ENCODE results near the gene CYB561D2.

- TF ChIP-seq NFRKB (IDR thresholded peaks at IDR 0.05) (no peak), FOXK2 (IDR thresholded peaks at IDR 0.05) (no peak), CTBP1 (IDR thresholded peaks at IDR 0.05; ENCODE audit: borderline replicate concordance) (no peak), FOXM1 (IDR thresholded peaks at IDR 0.05; ENCODE audit: borderline replicate concordance) (no peak), HDGF (IDR thresholded peaks at IDR 0.05; ENCODE audit: borderline replicate concordance) (no peak), BHLHE40 (IDR thresholded peaks at IDR 0.05; ENCODE audit: borderline replicate concordance) (no peak), ARNT (IDR thresholded peaks at IDR 0.05) (no peak), SP1 (IDR thresholded peaks at IDR 0.05) (no peak)
Measured at GRCh38 chr3:50389414-50389767, 38.7 kb downstream of the CYB561D2 start.

All from HEK293T (cell line).